Measurements from ENCODE around the gene CHAF1B.
"Not testable (repeated sequence)": the region's sequence is repeated elsewhere in the genome, so short reads cannot be mapped to it uniquely, and the experiment has no call there.

DNA sequence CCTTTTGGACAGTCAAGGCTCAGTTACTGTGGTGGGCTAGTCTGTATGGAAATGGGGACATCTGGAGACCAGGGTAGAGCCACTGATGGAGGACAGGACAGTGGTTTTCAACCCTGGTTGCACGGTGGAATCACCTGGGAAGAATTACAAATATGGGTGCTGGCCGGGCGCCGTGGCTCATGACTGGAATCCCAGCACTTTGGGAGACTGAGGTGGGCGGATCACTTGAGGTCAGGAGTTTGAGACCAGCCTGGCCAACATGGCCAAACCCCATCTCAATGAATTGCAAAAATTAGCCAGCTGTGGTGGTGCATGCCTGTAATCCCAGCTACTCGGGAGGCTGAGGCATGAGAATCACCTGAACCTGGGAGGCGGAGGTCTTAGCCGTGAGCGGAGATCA lies 14.5 kb downstream of the CHAF1B start:
- not testable (repeated sequence) for TF ChIP-seq POLR2AphosphoS5, POLR2A (IDR thresholded peaks at IDR 0.05; ENCODE audit: low read depth, low read length)

All from GM12892 (cell line).